HG03571 (cell line): ENCODE measurements around the gene CPSF3.

Experiments
- ATAC-seq: cut with Tn5 transposase; IDR thresholded peaks from one replicate; pipeline ENCODE4 v1.9.1; 2021; ENCODE audit not compliant: unreplicated experiment

CPSF3 gene

DNA sequence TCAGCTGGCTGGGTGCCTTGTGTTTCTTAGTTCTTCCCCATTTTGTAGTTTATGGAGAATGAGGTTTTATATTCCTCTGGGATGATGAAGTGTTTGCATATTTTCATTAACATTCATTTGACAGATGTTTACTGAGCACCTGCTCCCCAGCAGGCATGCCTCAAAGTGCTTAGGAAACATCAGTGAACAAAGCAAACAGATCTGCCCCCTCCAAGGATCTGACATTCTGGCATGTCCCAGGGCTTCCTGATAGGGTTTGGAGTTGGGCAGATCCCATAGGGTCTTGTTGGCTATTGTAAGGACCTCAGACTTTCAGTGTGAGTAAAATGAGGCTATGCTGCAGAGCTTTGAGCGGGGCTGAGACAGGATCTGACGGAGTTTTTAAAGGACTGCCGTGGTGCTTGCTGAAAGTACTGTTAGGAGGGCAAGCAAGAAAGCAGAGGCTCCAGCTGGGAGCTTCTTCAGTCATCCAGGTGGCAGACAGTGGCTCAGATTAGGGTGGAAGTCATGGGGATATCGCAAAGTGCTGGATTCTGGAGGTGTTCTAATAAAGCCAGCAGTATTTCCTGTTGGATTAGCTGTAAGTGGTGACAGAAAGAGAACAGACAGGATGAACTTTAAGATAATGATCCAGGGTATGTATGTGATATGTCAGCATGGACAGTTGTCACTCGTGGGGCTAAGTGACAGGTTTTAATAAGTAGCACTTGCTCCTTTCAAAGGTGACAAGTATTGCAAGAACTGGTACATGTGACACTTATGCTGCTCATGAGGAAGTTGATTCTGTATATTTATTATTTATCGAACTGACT, 39.6 kb downstream of the CPSF3 start:
- no peak for ATAC-seq

DNA sequence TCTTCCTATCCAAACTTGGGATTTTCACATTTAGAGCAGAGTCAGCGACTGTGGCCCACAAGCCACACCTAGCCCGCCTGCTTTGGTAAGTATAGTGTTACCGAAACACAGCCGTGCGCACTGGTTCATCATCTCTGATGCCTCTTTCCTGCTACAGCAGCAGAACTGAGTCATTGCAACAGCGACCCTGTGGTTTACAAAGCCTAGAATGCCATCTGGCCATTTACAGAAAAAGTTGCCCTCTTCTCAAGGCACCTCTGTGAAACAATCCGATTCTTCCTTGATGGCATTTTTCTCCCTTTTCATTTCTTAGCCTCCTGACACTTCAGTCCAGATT, 40.2 kb downstream of the CPSF3 start:
- ATAC-seq, result no peak

DNA sequence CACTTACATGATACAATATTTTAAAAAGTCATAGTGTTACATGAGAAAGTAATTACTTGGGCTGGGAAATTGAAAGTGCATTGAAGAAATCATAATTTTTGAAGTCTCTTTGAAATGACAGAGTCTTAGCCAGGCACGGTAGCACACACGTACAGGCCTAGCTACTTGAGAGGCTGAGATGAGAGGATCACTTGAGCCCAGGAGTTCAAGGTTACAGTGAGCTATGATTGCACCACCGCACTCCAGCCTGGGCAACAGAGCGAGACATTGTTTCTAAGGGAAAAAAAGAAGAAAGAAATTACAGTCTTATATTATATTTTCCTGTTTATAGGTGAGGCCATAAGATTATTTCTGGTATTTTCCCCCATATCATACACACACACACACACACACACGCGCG, 41.7 kb downstream of the CPSF3 start:
- ATAC-seq, result no peak

DNA sequence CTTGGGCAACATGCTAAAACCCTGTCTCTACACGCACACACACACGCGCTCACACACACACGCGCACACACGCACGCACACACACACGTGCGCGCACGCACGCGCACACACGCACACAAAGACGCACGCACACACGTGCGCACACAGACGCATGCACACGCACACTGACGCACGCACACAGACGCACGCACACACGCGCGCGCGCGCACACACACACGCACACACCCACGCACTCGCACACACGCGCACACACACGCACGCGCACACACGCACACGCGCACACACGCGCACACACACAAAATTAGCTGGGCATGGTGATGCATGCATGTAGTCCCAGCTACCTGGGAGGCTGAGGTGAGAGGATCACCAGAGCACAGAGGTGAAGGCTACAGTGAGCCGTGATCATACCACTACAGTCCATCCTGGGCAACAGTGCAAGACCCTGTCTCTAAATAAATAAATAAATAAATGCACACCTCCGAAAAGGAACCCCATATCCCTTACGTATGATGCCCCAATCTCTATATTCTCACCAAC, 42.8 kb downstream of the CPSF3 start:
- no peak for ATAC-seq

DNA sequence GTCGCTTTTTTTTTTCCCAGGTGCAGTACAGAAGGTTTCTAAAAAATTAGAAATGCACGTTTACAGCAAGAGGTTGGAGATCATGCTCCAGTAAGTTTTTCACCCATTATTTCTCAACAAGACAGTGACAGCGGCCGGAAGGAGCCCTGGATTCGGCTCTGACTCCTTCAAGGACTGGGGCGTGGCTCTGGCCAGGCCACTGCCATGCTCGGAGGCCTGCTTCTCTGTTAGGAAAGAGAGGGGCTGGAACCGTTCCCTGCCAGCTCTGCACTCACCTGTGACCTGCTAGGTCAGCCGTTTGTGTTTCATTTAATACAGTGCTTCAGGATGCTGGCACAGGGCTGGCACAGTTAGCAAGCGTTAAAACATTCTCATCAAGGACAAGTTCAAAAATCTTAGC, 44.2 kb downstream of the CPSF3 start:
- no peak for ATAC-seq

DNA sequence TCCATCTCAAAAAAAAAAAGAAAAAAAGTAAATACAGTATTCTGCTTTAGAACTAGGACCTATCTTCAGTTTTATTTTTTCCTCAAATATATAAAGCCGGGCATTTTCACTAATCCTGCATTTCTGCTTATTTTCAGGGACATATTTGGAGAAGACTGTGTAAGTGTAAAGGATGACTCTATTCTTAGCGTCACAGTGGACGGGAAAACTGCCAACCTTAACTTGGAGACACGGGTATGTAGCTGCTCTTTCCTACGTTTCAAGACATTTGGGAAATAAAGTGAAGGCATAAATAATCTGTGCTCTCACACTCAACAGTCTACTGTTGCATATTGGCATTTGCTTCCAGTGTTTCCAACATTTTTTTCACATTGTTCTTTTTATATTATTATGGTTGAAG, 47.8 kb downstream of the CPSF3 start:
- no peak for ATAC-seq

DNA sequence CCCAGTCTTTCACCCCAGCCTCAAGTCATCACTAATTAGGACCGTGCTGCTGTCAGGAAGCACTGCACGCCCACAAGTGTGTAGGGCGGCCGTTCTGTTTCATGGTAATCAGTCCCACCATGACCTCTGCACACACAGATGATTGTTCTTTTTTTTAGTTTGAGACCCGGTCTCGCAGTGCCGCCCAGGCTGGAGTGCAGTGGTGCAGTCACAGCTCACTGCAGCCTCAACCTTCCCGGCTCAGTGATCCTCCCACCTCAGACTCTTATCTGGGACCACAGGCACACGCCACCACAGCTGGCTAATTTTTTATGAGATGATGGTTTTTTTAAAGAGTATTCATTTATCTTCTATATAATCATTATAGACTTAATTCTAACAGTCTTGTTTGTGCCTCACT, 49.1 kb downstream of the CPSF3 start:
- no peak for ATAC-seq

DNA sequence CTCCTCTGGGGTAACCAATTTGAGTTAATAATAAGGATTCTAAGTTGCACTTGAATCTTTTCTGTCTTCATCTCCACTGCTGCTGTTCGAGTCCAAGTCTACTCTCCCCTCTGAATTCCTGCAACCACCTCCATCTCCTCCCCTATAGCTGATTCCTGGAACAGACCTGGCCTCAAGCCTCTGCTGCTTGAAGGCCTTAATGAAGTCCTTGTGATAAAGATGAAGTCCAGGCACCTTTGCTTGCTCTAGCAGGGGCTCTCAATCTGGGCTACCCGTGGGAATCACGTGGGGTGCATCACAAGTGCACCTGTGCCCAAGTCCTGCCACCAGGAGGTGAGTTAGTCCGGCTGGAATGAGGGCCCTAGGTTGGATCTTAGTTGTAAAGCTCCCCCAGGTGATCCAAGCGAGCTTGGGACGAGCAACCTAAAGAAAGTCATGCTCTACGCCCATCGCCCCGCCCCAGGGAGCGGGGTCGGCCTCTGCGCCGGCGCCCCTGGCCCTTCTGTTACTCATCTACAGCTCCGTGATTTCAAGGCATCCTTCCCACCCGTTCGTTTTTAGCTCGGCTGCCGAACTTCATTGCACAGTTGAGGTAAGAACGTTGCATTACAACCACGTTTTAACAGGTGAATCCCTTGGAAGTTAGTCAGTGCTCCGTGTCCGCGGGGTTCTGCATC, 50.0 kb downstream of the CPSF3 start:
- no peak for ATAC-seq

DNA sequence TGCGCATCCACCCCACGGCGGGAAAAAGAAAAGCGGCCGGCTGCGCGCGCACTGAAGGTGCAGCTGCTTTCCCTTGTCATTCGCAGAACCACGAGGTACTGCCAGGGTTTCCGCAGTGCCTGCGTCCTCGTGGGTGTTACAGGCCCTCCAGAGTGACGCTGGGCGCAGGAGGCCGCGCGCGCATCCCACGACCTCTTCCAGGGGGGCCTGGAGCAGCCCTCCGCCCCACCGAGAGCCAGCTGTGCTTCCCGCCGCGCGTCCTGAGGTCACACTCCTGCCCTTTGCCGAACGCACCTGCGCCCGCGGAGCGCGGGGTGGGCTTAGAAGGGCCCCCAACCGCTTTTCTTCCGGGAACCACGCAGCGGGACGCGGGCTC, 50.5 kb downstream of the CPSF3 start:
- no peak for ATAC-seq

GRCh38 chr2:9474361-9475057, 51.1 kb downstream of the CPSF3 start, which contains the start of gene IAH1:
IAH1 (plus strand) TSS chr2:9474551; CDS start chr2:9474567, 16 bp downstream.
- peak; percentile 74 for ATAC-seq

DNA sequence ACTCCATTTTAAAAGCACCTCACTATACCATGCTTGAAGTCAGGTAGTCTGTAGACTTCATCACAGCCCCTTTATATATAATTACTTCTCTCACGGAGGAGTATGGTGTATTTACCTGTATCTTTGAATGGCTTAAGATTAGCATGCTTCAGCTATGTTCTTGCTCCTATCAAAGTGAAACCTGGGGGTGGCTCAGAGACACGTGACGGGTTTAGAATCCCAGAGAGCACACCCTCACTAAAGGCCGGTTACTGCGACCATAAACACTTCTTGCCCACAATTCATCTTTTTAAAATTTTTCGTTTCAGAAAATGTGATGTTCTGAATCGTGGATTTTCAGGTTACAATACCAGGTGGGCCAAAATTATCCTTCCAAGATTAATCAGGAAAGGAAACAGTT, 54.5 kb downstream of the CPSF3 start:
- ATAC-seq, result no peak

DNA sequence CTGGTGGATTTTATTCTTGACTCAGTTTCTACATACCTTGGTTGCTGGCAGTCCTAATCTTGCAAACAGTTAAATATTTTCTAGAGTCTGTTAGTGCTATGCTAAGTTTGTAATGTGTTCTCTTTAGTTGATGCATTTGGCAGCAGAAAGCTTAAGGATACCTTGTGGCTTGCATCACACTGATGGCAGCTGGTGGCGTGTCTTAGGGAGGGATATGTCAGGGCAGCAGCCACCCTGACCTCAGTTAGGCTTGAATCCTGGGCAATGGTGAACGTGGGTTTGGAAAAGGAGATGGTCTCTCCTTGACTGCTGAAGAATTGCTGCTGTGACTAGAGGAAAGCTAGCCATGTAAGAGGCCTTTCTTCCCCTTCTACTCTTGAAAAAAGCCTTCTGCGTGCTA, 55.1 kb downstream of the CPSF3 start:
- ATAC-seq, result no peak

GRCh38 chr2:9480157-9480556, 56.7 kb downstream of the CPSF3 start:
- ATAC-seq, result no peak

DNA sequence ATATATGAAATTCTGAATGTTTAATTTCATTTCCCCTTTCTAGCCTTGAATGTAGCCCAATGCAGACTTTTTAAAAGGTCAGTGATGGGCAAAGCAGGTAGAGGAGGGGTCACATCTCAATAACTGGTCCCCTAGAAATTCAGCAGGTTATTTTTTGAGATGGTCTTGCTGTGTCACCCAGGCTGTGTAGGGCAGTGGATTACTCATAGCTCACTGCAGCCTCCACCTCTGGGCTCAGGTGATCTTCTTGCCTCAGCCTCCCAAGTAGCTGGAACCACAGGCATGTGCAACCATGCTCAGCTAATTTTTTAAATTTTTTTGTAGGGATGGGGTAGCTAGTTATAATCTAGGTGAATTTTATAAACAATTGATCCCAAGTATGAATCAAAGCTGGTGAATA, 59.7 kb downstream of the CPSF3 start:
- no peak for ATAC-seq

GRCh38 chr2:9484533-9484932, 61.1 kb downstream of the CPSF3 start:
- no peak for ATAC-seq

DNA sequence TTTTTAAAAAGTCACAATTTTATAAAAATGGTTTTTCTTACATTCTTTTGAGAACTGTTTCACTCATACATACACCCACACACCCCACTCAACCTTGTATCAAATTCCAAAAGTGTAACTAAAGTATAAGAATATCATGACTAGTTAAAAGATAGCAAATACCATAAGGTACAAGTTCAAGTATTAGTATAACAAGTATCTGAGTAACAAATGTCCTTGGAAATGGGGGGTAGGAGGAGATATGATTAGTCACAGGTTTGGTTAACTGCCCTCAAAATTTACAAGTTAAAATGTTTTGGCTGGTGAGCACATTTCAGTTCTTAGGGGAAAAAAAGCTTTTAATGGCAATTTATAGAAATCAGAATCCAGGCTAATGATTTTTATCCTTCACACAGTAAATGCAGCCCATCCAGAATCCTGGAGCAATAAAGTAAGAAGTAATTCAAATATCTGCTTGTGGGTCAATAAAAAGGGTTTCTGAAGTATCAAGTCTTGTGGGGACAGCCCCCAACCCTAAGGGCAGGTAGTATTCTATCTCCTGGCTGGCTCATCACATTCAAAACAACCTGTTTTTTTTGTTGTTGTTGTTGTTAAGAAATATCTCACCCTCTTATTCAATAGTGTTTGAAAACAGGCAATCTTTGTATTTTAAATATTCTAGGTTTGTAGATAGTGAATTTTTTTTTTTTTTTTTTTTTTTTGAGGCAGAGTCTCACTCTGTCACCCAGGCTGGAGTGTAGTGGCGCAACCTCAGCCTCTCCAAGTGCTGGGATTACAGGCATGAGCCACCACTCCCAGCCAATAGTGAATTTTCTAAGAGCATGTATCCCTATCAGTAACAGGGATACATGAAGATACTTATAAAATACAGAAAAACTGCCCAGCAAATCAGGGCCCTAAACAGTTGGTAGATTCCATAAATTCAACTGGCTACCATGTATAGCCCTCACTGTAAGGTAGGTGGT, 65.4 kb downstream of the CPSF3 start:
- no peak for ATAC-seq

DNA sequence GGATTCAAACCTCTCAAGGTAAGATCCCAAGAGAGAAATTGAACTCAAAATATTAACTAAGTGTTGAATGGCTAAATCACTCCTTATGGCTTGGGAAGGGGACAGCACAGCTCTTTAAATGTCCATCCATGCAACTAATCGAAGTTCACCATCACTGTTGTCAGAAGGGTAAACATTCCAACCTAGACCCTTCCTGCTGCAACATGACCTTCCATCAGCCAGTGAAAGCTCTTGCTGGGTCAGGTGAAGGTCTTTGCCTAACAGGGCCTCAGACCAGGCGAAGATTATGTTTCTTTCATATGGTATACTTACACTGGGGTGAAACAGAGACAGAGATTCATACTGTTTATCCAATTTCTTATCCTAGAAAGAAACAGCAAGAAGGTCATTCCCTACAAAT, 67.3 kb downstream of the CPSF3 start:
- ATAC-seq, result no peak

DNA sequence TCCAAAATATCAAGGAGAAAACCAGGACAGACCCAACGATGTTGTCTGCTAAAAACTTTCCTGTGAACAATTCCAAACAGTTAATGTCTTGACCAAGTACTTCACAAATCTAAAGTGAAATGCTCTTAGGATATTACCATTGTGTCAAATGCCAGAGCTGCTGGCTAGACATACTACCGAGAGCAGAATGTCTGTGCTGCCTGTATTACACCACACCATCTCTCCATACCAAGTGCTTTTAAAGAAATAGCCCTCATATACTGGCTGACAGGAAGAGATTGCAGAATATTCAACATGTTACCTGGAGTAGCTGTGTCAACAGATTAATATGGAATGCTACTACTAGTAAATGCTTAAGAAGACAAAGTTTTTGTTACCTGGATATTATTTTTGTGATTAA, 69.5 kb downstream of the CPSF3 start:
- no peak for ATAC-seq

- no peak for ATAC-seq
These were observed 70.0 kb downstream of the CPSF3 start for GRCh38 chr2:9493478-9493877.

- ATAC-seq, result no peak
These were observed 70.6 kb downstream of the CPSF3 start for GRCh38 chr2:9494081-9494480.

DNA sequence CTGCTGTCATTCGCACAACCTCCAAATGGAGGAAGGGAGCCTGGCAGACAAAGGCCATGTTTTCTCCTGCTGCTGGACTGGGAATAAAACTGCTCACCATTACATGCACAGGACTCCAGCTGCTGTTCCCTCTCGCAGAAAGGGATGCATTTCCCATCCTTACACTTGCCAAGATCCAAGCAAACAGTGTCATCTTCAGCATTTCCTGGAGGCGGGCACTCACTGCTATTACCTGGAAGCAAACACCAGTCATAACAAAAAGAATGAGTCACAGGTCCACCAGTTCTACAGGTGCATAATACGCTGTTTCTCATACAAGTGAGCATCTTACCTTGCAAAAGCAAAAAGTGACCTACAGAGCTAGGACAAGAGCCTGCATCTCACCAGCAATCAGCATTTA, 73.6 kb downstream of the CPSF3 start:
- ATAC-seq, result no peak
